NT2/D1 (cell line): ENCODE data around the gene RBPJL.

Source experiments
- DNase-seq: peaks from one replicate; pipeline ENCODE4 v3.0.0-alpha.2; 2011; ENCODE audit warnings: low read depth, low spot score
- H3K27me3 ChIP-seq: 2 replicates; pipeline ENCODE4 v1.6.0; 2011; ENCODE audit warnings: mild to moderate bottlenecking; ENCODE audit not compliant: insufficient read length, insufficient read depth
- H3K36me3 ChIP-seq: 2 replicates; pipeline ENCODE4 v1.6.1; 2011; ENCODE audit warnings: mild to moderate bottlenecking, low read length, mixed read lengths; ENCODE audit not compliant: insufficient read depth, insufficient read length
- H3K4me1 ChIP-seq: 2 replicates; pipeline ENCODE4 v1.5.1; 2011; ENCODE audit not compliant: insufficient read depth, insufficient read length
- H3K4me3 ChIP-seq: 2 replicates; pipeline ENCODE4 v1.5.1; 2011; ENCODE audit warnings: low read depth; ENCODE audit not compliant: insufficient read length
- H3K9ac ChIP-seq: 2 replicates; pipeline ENCODE4 v1.6.0; 2011; ENCODE audit warnings: low read depth; ENCODE audit not compliant: insufficient read length
- H3K9me3 ChIP-seq: 2 replicates; pipeline ENCODE4 v1.5.1; 2011; ENCODE audit warnings: mild to moderate bottlenecking, low read length; ENCODE audit not compliant: insufficient read depth
- SUZ12 ChIP-seq: IDR thresholded peaks from 2 replicates; pipeline ENCODE4 v1.6.1; 2011; ENCODE audit not compliant: insufficient read length, insufficient read depth; ENCODE audit errors: extremely low read depth
- YY1 ChIP-seq: IDR thresholded peaks from 2 replicates; pipeline ENCODE4 v1.6.1; 2011; ENCODE audit not compliant: insufficient read length, insufficient read depth
- ZNF274 ChIP-seq: IDR thresholded peaks from 2 replicates; pipeline ENCODE4 v1.6.1; 2011; ENCODE audit warnings: mild to moderate bottlenecking, low read depth, low read length

The RBPJL gene

DNA sequence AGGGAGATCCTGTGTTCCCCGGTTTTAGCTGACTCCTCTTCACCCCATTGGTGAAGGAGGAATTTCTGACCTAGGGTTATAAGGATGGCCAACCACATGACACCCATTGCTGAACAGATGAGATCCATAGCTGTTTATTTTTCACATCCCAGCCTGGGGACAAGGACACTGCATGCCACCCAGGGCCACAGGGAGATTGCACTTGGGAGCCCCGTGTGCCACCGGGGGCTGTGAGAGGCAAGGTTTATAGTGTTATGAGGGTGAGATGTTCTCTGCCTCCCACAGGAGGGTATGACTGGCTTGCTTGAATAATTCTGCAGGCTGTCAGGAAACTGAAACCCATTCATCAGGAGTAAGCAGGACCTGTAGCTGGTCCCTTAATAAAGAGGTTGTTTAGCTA lies 37.6 kb upstream of the RBPJL start:
- H3K36me3 ChIP-seq = no peaks in the 10 kb centered on the region
- TF ChIP-seq SUZ12 (no peak), YY1 (no peak)

DNA sequence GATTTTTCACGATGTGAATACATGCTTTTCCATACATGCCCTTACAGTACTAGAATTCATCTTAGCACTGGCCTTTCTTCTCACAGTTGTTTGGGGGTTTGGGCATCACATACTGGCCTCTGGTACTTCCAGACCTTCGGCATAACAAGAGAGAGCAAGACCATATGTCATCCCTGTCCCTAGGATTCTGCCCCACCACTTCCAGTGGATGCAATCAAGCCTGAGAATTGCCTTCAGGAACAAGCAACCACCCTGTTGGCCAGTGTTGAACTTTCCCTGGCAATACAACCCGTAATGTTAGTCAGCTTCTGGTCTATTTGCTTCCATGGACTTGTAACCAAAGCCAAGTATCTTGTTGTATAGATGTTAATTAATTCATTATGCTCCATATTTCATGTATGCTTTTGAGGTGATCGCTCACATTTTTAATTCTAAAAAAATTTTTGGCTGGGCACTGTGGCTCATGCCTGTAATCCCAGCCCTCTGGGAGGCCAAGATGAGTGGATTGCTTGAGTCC lies 36.8 kb upstream of the RBPJL start:
- Histone ChIP-seq H3K9me3 (no peaks in the 10 kb centered on the region), H3K4me1 (no peaks in the 10 kb centered on the region), H3K27me3 (no peaks in the 10 kb centered on the region), H3K36me3 (no peaks in the 10 kb centered on the region), H3K9ac (no peak overlapping the region), H3K4me3 (no peak overlapping the region)
- no peak for DNase-seq
- TF ChIP-seq ZNF274 = no peak
- TF ChIP-seq SUZ12 = no peak
- TF ChIP-seq YY1 = no peak

More for the DNA sequence above, 37.6 kb upstream of the RBPJL start:
- DNase-seq = no peak
- H3K9ac ChIP-seq = no peak overlapping the region
- no peaks in the 10 kb centered on the region for H3K9me3 ChIP-seq
- no peak overlapping the region for H3K4me3 ChIP-seq
- no peaks in the 10 kb centered on the region for H3K4me1 ChIP-seq
- no peaks in the 10 kb centered on the region for H3K27me3 ChIP-seq

DNA sequence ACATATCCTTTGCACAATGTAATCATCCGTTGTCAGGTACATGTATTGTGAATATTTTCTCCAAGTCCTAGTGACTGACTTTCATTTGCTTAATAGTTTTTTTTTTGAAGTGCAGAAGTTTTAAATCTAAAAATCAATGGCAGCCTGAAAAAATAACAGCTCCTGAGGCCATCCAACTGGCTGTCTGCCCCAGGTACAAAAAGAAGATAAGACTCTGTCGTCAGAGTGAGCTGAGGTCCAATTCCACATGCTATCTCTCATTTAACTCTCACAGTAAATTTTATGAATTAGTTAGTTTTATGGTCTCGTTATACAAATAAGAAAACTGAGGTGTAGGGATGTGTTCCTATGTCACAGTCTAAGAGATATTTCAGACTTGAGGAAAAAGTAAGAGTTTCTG lies 31.3 kb upstream of the RBPJL start:
- Histone ChIP-seq H3K4me3 (no peak overlapping the region), H3K36me3 (no peaks in the 10 kb centered on the region), H3K9ac (no peak overlapping the region), H3K4me1 (no peaks in the 10 kb centered on the region), H3K9me3 (no peaks in the 10 kb centered on the region), H3K27me3 (no peaks in the 10 kb centered on the region)
- DNase-seq = no peak
- TF ChIP-seq ZNF274 (no peak), YY1 (no peak), SUZ12 (no peak)

- no peaks in the 10 kb centered on the region for H3K27me3 ChIP-seq
- peaks cover 3% of the 10 kb centered on the region for H3K4me1 ChIP-seq
- no peaks in the 10 kb centered on the region for H3K36me3 ChIP-seq
- TF ChIP-seq SUZ12 = no peak
- no peak for TF ChIP-seq ZNF274
- no peak for TF ChIP-seq YY1
- H3K9ac ChIP-seq = no peak overlapping the region
- H3K9me3 ChIP-seq = no peaks in the 10 kb centered on the region
- DNase-seq = no peak
- no peak overlapping the region for H3K4me3 ChIP-seq
Observed at GRCh38 chr20:45279992-45280391, 26.6 kb upstream of the RBPJL start.

DNA sequence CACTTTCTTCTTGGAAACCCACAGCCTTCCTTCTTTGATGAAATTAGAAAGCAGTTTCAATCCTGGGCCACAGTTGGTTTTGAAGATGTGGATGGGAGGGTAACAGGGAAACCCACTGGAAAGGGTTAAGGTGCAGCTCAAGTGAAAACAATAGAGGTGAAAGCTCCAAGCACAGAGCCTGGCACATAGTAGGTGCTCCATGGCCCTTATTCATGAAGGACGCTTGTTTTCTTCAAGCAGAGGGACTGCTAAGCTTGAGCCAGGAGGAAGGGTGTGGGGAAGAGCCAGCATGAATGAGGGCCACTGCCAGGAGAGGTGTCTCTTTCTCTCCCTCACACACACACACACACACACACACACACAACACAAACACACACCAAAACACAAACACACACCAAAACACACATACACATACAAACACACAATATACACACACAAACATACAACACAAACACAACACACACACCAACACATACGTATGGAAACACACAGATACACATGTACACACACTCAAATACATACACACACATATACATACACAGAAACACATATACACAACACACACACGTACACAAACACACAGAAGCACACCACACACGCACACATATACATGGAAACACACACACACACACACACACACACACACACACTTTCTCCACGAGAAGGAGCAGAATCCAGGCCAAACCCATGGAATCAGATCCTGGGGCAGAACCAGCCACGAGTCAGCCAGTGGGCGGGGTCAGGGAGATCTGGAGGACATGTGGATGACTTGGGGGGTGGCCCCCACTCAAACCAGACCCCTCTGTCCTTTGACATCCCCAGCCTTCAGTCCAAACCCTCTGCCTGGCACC lies 23.7 kb upstream of the RBPJL start:
- no peaks in the 10 kb centered on the region for H3K9me3 ChIP-seq
- no peak overlapping the region for H3K4me3 ChIP-seq
- DNase-seq = no peak
- H3K36me3 ChIP-seq = no peaks in the 10 kb centered on the region
- no peaks in the 10 kb centered on the region for H3K27me3 ChIP-seq
- H3K9ac ChIP-seq = no peak overlapping the region
- peaks cover 7% of the 10 kb centered on the region for H3K4me1 ChIP-seq
- no peak for TF ChIP-seq SUZ12
- no peak for TF ChIP-seq YY1
- no peak for TF ChIP-seq ZNF274

DNA sequence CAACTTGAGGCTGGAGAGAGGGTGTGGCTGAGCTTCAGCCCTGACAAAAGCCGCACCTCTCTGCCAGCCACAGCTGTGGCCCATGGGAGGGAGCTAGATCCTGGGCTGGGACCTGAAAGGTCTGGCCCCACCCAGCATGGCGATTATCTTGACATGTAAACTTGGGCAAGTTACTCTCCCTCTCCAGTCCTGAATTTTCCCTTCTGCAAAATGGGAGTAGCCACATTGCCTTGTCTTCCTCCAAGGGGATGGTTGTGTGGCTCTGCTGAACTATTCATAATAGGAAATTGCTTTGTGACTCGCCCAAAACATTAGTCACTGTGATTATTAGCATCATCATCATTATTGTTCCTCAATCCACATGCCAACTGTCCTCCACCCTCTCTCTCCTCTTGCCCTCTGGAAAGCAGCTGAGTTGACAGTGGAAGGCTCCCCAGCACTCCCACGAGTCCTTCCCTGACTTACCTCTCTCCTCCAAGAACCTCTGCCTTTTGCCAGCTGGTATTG lies 23.0 kb upstream of the RBPJL start:
- Histone ChIP-seq H3K9me3 (no peaks in the 10 kb centered on the region), H3K9ac (no peak overlapping the region), H3K4me1 (peaks cover 7% of the 10 kb centered on the region), H3K27me3 (no peaks in the 10 kb centered on the region), H3K36me3 (no peaks in the 10 kb centered on the region), H3K4me3 (no peak overlapping the region)
- TF ChIP-seq ZNF274 (no peak), YY1 (no peak), SUZ12 (no peak)
- DNase-seq = no peak

GRCh38 chr20:45288376-45288775 lies 18.3 kb upstream of the RBPJL start:
- no peak for DNase-seq
- no peaks in the 10 kb centered on the region for H3K9me3 ChIP-seq
- H3K36me3 ChIP-seq = no peaks in the 10 kb centered on the region
- no peak overlapping the region for H3K4me3 ChIP-seq
- H3K4me1 ChIP-seq = peaks cover 7% of the 10 kb centered on the region
- no peak overlapping the region for H3K9ac ChIP-seq
- TF ChIP-seq SUZ12 (no peak), YY1 (no peak), ZNF274 (no peak)
- peaks cover 5% of the 10 kb centered on the region for H3K27me3 ChIP-seq
